OCI-LY3 (cell line): ENCODE results near the gene ERC2.

Experiments used
- CTCF ChIP-seq: fragments of 200-600, 300-600 bp; sonication (generic); IDR thresholded peaks from 2 replicates; pipeline ENCODE4 v1.5.1; 2014; ENCODE audit warnings: antibody characterized with exemption, low read length, low read depth
- EZH2phosphoT487 ChIP-seq: fragments of 200-600 bp; shearing (Covaris generic); IDR thresholded peaks from 2 replicates; pipeline ENCODE4 v1.6.1; 2018; ENCODE audit warnings: antibody characterized with exemption, mixed run types, low read depth

GRCh38 chr3:56064684-56065083, 403.6 kb downstream of the ERC2 start:
- no peak for TF ChIP-seq CTCF
- no peak for TF ChIP-seq EZH2phosphoT487
